Calu3 (cell line): ENCODE results near the gene CTIF. TPM values are rescaled to one million over a fixed set of nuclear protein-coding genes. Genes with fewer than 3 reads are reported as not detected.

Source experiments
- BruUV-seq: library from RNA; stranded (reverse); fragments of 400-500 nt; replicated peaks from 2 replicates; lab custom pipeline; 2021; lab: Mats Ljungman, UMichigan
- CTCF ChIA-PET: fragments of 300-600 bp; sonication (Branson Sonifier 250); formaldehyde crosslinking; loops from one replicate; lab custom pipeline; 2022; ENCODE audit warnings: antibody characterized with exemption; lab: Charles Lee
- DNase-seq: peaks from one replicate; pipeline ENCODE4 v3.0.0; 2022
- H3K27ac Mint-ChIP-seq: one replicate; pipeline ENCODE4 v1.8.0; 2022; ENCODE audit warnings: mixed read lengths; ENCODE audit not compliant: unreplicated experiment
- H3K27me3 Mint-ChIP-seq: one replicate; pipeline ENCODE4 v1.8.0; 2022; ENCODE audit warnings: mixed read lengths; ENCODE audit not compliant: unreplicated experiment
- H3K36me3 Mint-ChIP-seq: one replicate; pipeline ENCODE4 v1.8.0; 2022; ENCODE audit warnings: mild to moderate bottlenecking, moderate library complexity, mixed read lengths; ENCODE audit not compliant: insufficient read depth, unreplicated experiment
- H3K4me1 Mint-ChIP-seq: one replicate; pipeline ENCODE4 v1.8.0; 2022; ENCODE audit warnings: mild to moderate bottlenecking, low read depth, mixed read lengths; ENCODE audit not compliant: unreplicated experiment
- H3K4me3 Mint-ChIP-seq: one replicate; pipeline ENCODE4 v1.8.0; 2022; ENCODE audit warnings: mild to moderate bottlenecking, low read depth, moderate library complexity, mixed read lengths; ENCODE audit not compliant: unreplicated experiment
- H3K9me3 Mint-ChIP-seq: one replicate; pipeline ENCODE4 v1.8.0; 2022; ENCODE audit warnings: low read depth, mixed read lengths; ENCODE audit not compliant: unreplicated experiment
- intact Hi-C: fragments of 100-400 bp; cut with micrococcal nuclease; formaldehyde crosslinking; loops from one replicate; pipeline ENCODE4 v1.10.0; 2022; ENCODE audit not compliant: unreplicated experiment
- total RNA-seq: library from RNA; stranded (reverse); gene quantifications from 2 replicates; pipeline ENCODE4 v1.2.3, GENCODE V29; 2022
- TF ChIP-seq, protein P1 (sequence below): fragments of 200-600 bp; IDR thresholded peaks from one replicate; pipeline ENCODE4 v1.8.0; 2022; ENCODE audit warnings: antibody characterized with exemption; ENCODE audit not compliant: unreplicated experiment

CTIF gene
- total RNA-seq, 1 experiment from 2014 or later = 40.8 TPM

DNA sequence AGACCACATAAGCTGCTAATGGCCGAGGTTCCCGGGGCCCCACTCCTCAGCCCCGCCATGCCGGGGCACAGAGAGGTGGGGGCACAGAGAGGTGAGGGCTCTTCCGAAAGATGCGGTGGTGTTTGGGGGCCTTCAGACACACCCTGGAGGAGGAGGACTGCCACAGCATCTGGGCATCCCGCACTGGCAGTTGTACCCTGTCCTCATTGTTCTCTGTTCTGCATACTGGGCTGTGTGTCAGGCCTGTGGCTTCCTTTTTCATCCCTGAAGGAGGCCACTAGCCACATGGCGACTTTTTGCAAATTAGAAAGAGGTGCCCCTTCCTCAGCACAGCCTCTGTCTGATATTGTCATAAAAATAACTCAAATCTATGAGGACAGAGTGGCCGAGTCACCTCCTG is 150.1 kb downstream of the CTIF start:
- intact Hi-C loops = no loop called here
- no TSS peak for BruUV-seq
- Mint-ChIP-seq H3K4me3 (no peak overlapping the region), H3K36me3 (no peaks in the 10 kb centered on the region), H3K27me3 (no peaks in the 10 kb centered on the region), H3K27ac (no peak overlapping the region), H3K9me3 (no peaks in the 10 kb centered on the region), H3K4me1 (peaks cover 12% of the 10 kb centered on the region)
- CTCF ChIA-PET = no interaction called here
- no peak for DNase-seq
- TF ChIP-seq, protein P1, sequence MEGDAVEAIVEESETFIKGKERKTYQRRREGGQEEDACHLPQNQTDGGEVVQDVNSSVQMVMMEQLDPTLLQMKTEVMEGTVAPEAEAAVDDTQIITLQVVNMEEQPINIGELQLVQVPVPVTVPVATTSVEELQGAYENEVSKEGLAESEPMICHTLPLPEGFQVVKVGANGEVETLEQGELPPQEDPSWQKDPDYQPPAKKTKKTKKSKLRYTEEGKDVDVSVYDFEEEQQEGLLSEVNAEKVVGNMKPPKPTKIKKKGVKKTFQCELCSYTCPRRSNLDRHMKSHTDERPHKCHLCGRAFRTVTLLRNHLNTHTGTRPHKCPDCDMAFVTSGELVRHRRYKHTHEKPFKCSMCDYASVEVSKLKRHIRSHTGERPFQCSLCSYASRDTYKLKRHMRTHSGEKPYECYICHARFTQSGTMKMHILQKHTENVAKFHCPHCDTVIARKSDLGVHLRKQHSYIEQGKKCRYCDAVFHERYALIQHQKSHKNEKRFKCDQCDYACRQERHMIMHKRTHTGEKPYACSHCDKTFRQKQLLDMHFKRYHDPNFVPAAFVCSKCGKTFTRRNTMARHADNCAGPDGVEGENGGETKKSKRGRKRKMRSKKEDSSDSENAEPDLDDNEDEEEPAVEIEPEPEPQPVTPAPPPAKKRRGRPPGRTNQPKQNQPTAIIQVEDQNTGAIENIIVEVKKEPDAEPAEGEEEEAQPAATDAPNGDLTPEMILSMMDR = no peak

DNA sequence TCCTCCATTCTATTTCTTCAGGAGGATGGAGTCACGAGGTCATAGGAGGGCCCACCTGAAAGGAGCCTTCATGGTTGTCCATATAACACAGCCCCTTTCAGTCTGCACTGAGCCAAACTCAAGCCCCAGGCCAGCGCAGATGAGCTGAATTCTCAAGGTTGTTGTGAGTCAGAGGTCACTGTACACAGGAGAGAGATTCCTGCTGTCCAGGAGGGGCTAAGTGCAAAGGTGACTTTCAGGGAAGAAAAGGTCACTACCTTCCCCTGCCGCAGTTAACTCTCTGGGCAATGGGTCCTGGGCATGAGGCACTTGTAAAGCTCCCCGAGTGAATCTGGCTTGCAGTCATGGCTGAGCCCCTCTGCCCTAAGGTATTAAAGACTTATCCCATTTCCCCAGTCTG is 150.7 kb downstream of the CTIF start:
- TF ChIP-seq, protein P1 = no peak
- Mint-ChIP-seq H3K27me3 (no peaks in the 10 kb centered on the region), H3K4me3 (no peak overlapping the region), H3K4me1 (peaks cover 12% of the 10 kb centered on the region), H3K36me3 (no peaks in the 10 kb centered on the region), H3K27ac (no peak overlapping the region), H3K9me3 (no peaks in the 10 kb centered on the region)
- no peak for DNase-seq
- no TSS peak for BruUV-seq
- CTCF ChIA-PET = no interaction called here
- intact Hi-C loops = no loop called here

DNA sequence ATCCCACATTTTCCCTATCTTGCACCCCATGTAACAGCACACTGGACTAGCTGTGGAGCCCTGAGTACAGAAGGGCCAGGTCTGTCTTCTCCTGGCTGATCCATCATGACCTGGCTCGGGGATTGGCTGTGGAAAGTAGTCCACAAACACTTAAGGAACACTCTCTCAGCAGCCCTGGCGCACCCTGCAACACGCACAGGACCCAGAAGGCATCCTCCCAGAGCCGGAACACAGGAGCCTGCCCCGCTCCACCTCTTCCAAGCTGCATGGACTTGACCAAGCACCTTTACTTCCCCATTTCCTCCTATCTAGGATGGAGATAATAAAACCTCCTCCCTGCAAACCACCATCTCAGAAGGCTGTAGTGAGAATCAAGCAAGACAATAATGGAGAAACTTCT is 151.7 kb downstream of the CTIF start:
- no peaks in the 10 kb centered on the region for H3K9me3 Mint-ChIP-seq
- H3K27ac Mint-ChIP-seq = no peak overlapping the region
- no peaks in the 10 kb centered on the region for H3K36me3 Mint-ChIP-seq
- peaks cover 12% of the 10 kb centered on the region for H3K4me1 Mint-ChIP-seq
- H3K27me3 Mint-ChIP-seq = no peaks in the 10 kb centered on the region
- BruUV-seq = no TSS peak
- DNase-seq = no peak
- TF ChIP-seq, protein P1 = no peak
- intact Hi-C loops = no loop called here
- CTCF ChIA-PET = no interaction called here
- no peak overlapping the region for H3K4me3 Mint-ChIP-seq

DNA sequence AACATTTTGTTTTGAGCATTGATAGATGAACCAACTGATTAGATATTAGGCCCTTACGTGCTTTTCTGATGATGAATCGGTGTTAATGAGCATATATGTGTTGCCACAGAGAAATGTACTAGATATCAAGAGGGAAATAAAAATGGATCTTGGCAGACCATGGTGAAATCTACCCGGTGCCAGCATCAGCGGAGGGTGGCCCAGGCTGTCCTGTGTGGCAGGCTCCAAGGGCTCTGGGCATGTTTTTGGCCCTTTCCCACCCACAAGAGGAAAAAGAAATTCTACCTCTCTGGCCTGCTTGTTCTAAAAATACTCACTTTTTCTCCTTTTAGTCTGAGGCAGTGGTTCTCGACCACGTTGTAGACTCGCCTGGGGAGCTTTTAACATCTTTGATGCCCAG is 154.2 kb downstream of the CTIF start:
- no peak for DNase-seq
- intact Hi-C loops = no loop called here
- no peaks in the 10 kb centered on the region for H3K27me3 Mint-ChIP-seq
- H3K9me3 Mint-ChIP-seq = no peaks in the 10 kb centered on the region
- no peaks in the 10 kb centered on the region for H3K4me1 Mint-ChIP-seq
- BruUV-seq = no TSS peak
- no peak overlapping the region for H3K27ac Mint-ChIP-seq
- CTCF ChIA-PET = no interaction called here
- TF ChIP-seq, protein P1 = no peak
- H3K36me3 Mint-ChIP-seq = no peaks in the 10 kb centered on the region
- no peak overlapping the region for H3K4me3 Mint-ChIP-seq
